ENCODE results near the gene RNU1-4.
"Not testable (repeated sequence)": the region's sequence is repeated elsewhere in the genome, so short reads cannot be mapped to it uniquely, and the experiment has no call there.

Gene RNU1-4

DNA sequence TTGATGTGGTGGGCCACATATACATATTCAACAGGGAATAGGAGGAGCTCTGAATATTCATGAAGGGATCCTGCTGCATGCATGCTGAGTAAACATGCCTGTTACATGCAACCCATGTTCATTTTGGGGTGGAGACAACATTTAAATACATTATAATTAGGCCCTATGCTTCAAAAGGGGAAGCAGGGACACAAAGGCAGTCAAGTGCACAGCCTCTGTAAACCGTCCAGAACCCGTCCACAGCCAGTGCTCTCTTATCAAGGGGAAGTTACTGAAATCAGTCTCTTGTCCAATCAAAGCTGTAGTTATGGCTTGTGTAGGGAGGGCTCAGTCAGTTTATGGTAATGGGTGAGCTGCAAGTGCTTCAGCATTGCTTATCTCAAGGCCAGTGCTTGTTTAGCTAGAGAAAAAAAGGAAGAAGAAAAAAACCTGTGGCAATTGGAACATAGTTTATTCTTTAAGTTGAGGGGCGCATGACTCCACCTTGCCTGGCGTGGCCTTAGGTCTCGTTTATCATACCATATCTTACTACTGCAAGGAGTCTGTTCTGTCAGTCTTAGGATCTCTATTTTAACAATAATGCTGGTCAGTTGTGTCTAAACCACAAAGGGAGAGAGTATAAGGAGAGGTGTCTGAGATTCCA is 7.9 kb upstream of the RNU1-4 start:
- DNase-seq = not testable (repeated sequence)

DNA sequence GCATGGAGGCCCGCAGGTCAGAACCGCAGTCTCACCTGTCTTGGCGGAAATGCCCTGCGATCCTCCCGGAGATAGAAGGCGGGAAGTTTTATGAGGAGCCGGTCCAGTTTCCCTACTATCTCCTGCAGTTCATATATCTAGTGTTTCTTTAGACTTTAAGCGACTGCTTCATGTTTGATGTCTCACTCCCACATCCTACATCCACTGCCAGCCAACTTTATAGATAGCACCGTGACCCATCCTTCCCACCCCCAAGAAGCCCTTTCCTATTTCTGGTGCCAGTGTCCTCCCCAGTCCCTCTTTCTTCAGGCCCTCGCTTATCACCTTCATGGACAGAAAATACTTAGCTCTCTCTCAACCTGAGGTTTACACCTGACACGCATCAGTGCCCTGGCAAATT is 914 bp downstream of the RNU1-4 start:
- DNase-seq = not testable (repeated sequence)

DNA sequence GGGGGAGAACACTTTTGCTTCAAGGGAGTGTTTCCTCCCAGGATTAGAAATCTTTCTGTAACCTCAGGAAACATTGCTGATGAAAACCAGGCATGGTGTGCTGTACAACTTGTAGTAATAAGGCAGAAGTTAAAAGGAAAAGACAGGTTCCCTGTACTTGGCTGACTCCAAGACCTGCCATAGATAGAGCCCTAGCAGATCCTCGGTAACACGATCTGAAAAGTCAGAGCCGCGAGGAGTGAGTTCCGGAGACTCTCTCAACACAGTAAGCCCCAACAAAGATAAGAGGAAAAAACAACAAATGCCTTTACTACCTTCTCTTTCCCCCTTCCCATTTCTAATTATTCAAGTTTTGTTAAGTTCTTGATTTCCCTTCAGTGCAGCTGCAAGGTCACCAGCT is 7.3 kb downstream of the RNU1-4 start:
- DNase-seq = not testable (repeated sequence)

GRCh38 chr1:16748710-16749109 is 8.4 kb downstream of the RNU1-4 start:
- not testable (repeated sequence) for DNase-seq

GRCh38 chr1:16749910-16750888 is 9.9 kb downstream of the RNU1-4 start:
- DNase-seq = not testable (repeated sequence)

DNA sequence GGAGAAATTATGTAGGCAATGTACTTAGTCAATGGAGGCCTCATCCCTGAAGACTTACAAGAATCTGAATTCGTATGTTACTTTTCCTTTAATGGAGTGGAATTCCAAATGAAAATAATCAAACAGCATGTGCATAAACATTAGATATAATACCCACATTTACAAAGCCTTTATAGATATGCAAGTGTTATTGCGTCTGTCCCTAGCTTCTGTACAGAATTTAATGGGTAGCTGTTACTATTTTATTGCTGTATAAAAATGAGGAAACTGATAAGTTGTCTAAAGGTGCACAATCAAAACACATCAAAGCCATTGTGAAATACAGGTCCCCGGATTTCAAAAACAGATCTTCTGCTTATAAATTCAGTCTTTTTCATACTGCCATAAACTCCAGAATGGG is 12.5 kb downstream of the RNU1-4 start:
- DNase-seq = not testable (repeated sequence)

DNA sequence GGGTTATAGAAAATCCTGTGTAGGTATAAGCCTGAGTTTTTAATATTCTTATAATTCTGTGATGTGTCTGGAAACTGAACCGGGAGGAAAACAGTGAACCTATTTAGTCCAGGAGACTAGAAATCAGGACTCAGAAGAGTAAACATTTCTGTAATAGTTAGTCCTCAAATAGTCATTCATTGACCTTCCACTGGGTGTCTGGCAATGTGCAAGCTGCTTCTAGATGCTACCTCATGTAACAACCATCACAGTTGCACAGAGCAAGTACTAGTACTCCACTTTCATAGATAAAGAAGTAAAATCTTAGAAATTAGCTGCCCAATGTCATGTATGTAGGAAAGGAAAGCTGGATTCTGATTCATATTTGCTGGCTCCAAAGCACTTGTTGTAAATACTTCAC is 15.1 kb downstream of the RNU1-4 start:
- not testable (repeated sequence) for DNase-seq

DNA sequence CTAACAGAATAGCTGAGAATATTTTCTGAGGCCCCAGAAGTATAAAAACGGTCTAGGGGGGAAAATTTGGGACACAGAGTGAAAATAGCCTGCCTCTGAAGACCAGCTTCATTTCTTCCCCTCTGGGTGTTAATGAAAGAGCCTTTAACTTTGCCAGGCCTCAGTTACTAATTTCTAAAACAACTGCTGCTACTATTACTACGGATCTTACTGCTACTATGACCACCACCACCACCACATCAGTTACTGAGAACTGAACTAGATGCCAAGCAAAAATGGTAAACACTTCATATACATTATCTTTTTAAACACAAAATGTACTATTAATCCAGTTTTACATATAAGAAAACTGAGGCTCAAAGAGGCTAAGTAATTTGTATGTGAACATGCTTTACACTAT is 15.6 kb downstream of the RNU1-4 start:
- not testable (repeated sequence) for DNase-seq

DNA sequence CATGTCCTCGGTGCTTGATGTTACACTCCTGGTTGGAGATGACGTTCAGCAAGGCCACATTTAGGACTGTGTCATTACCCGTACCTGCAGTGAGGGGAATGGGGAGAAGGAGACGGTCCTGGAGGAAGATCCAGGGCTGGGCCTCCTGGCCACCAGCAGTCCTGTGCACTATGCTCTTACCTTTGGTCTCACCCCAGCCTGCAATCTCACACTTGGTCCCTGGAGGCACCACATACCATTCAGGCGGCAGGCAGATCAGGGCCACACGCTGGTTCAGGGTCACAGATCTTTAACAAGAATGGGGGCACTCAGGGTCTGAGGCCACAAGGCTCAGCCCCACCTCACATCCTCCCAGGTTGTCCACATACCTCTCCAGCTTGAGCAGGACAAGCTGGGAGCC is 17.3 kb downstream of the RNU1-4 start:
- DNase-seq = not testable (repeated sequence)

- DNase-seq = not testable (repeated sequence)
Measured at GRCh38 chr1:16758060-16758459, 17.7 kb downstream of the RNU1-4 start.

GRCh38 chr1:16759041-16759493 is 18.8 kb downstream of the RNU1-4 start:
- DNase-seq = not testable (repeated sequence)

- not testable (repeated sequence) for DNase-seq
Measured at GRCh38 chr1:16759650-16760455, 19.5 kb downstream of the RNU1-4 start.

DNA sequence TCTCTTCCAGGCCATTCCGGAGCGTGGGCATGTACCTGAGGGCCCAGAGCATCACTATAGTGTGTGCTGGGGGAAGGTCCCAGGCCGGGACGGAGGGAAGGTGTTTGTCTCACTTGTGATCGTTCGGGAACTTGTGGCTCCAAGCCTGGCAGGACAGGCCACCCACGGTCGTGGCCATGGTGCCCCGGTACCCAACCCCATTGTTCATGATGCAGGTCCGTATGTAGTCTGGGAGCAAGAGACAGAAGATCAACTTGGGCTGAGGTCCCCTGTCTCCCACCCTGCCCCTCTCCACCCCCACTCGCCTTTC is 20.1 kb downstream of the RNU1-4 start:
- not testable (repeated sequence) for DNase-seq

DNA sequence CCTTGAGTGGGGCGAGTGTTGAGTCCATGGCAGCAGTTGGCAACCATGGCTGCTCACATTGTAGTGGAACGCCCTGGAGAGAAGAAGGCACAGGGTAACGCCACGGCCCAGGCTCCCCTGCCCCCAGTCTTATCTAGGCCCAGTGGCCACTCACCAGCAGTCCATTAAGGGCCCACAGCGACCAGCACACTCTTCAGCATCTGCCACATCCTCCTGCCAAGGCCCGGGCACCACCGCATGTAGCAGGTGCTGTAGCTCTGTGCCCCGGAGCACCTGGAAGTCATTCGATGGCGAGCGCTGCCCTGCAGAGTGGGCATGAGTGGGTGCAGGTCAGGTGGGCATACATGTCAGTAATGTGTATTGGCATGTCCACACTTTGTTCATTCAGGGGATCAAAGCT is 20.5 kb downstream of the RNU1-4 start:
- DNase-seq = not testable (repeated sequence)

DNA sequence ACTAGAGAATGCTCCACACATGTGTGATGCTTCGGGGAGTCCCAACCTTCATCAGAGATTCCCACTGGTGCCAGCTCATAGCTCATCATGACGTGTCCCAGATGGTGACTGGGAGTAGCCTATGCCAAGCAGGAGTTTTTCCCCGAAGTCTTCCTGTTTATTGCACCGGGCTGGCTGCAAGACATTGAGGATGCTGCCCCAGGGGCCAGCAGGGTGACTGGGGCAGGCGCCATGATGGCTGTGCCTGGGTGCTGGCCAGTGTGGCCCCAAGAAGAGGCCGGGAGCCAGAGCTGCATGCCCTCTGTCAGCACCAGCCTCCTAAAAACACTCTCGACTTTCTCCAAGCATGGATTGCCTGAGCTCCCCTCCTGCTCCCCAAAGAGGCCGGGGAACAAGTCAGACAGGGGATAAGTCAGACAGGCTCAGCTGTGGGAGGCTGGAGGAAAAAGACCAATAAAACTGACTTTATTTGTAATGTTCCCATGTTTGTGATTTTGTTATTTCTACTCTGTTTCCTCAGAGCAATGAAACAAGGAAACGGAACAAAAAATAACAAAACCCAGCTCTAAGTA is 24.0 kb downstream of the RNU1-4 start:
- DNase-seq = not testable (repeated sequence)

GRCh38 chr1:16764820-16765655 is 24.7 kb downstream of the RNU1-4 start:
- DNase-seq = not testable (repeated sequence)

GRCh38 chr1:16765731-16766605 is 25.7 kb downstream of the RNU1-4 start:
- not testable (repeated sequence) for DNase-seq

DNA sequence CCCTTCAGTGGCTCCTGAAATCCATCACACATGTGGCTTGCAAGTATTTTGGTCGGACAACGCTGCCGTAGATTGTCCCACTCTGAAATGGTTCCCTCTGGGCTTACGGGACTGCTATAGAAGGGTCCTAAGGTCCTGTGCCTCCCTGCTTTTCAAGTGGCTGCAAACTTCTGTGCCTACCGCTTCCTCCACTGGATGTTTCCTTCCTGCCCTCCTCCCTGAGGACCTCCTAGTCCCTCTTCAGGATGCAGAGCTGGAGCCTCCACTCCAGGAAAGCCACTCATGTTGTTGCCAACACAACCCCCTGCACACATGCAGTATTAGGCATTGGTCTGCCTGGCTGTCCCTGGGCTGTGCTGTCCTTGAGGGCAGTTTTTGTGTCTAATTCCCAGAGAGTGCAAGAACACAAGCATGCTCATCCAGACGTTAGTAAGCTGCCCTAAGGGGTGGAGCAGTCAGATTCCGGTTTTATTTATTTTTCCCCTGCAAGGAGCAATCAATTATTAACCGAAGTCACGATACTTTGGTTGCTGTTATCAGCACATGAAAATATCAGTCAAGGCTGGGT is 26.5 kb downstream of the RNU1-4 start:
- DNase-seq = not testable (repeated sequence)

DNA sequence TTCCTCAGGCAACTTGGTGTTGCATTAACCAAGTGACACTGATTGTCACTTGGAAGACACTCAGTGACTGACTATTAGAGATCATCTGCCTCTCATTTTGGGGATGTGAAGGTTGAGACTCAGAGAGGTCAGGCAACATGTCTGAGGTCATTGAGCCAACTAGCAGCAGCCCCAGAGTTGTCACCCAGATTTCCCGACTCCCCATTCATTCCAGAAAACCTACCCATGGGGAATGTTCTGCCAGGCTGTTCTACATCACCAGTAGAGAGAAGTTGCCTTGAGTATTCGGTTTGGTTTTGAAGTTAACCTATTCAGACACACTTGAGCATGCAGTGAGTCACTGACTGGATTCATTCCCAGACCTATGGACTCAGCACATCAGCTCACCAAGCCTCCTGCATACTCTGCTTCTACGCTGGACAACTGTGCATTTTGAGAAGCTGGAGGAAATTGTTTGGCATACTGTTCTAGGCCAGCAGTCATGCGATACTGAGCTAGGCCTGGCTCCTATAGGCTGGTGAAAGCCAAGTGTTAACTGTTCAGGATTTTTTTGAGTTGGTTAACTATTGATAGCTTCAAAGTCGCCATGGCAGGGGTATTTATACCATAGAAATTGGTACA is 29.9 kb downstream of the RNU1-4 start:
- peak; percentile 81 for DNase-seq

Measured in fibroblast of skin of right biceps (primary cell).